Gastroesophageal sphincter (tissue), 3 donors: Measurements from ENCODE around the gene THRB.

Experiments
- CTCF ChIP-seq, 4 experiments: fragments of 200-600 bp in 2 of 4; fragments of 450-650 bp in 2 of 4; sonication (generic) in 1 of 4; IDR thresholded peaks; one replicate each; pipeline ENCODE4 v1.5.1; 2017 to 2019; ENCODE audit warnings: antibody characterized with exemption in 4 of 4, mild to moderate bottlenecking in 2 of 4, moderate library complexity in 2 of 4
- POLR2A ChIP-seq, 2 donors: fragments of 450-650 bp; IDR thresholded peaks; one replicate each; pipeline ENCODE4 v1.6.1; 2017; ENCODE audit warnings: antibody characterized with exemption in 2 of 2, mild to moderate bottlenecking in 2 of 2, moderate library complexity in 1 of 2
- POLR2AphosphoS5 ChIP-seq: sonication (generic); formaldehyde crosslinking; IDR thresholded peaks from one replicate; pipeline ENCODE4 v1.6.1; 2017; ENCODE audit warnings: antibody characterized with exemption

- TF ChIP-seq POLR2AphosphoS5 (no peak), CTCF (IDR thresholded peaks at IDR 0.05) (no peak), POLR2A (IDR thresholded peaks at IDR 0.05) (no peak)
Measured at GRCh38 chr3:24435584-24435983, 59.1 kb downstream of the THRB start.
